Progenitor cell of endocrine pancreas (in vitro differentiated cells): ENCODE data around the gene TMEM258. TPM values are rescaled to one million over a fixed set of nuclear protein-coding genes. Genes with fewer than 3 reads are reported as not detected.
A peak's percentile ranks its signal among the peaks of the same experiment; 100 is the strongest.

Experiments
- DNase-seq: peaks from one replicate; pipeline ENCODE4 v3.0.0; 2021; ENCODE audit warnings: low spot score; ENCODE audit not compliant: unreplicated experiment
- H3K27ac Mint-ChIP-seq: 2 replicates; pipeline ENCODE4 v1.8.0; 2021; ENCODE audit warnings: mild to moderate bottlenecking, moderate library complexity, mixed read lengths
- H3K27me3 Mint-ChIP-seq: 2 replicates; pipeline ENCODE4 v1.8.0; 2021; ENCODE audit warnings: mixed read lengths
- H3K36me3 Mint-ChIP-seq: 2 replicates; pipeline ENCODE4 v1.8.0; 2022; ENCODE audit warnings: mixed read lengths; ENCODE audit not compliant: insufficient read depth
- H3K4me1 Mint-ChIP-seq: 2 replicates; pipeline ENCODE4 v1.8.0; 2021; ENCODE audit warnings: low read depth, mixed read lengths
- H3K4me3 Mint-ChIP-seq: 2 replicates; pipeline ENCODE4 v1.8.0; 2021; ENCODE audit warnings: low read depth, mild to moderate bottlenecking, moderate library complexity, mixed read lengths
- H3K9me3 Mint-ChIP-seq: 2 replicates; pipeline ENCODE4 v1.8.0; 2021; ENCODE audit warnings: low read depth, mixed read lengths
- total RNA-seq: library from RNA; stranded (reverse); gene quantifications from 2 replicates; pipeline ENCODE4 v1.2.1, GENCODE V29; 2021
- TF ChIP-seq, protein P1 (sequence below): fragments of 200-600 bp; sonication (generic); IDR thresholded peaks from one replicate; pipeline ENCODE4 v1.5.0; 2021; ENCODE audit warnings: antibody characterized with exemption, mild to moderate bottlenecking; ENCODE audit not compliant: unreplicated experiment

Gene TMEM258
- total RNA-seq, 1 donor from 2014 or later: 185 TPM

DNA sequence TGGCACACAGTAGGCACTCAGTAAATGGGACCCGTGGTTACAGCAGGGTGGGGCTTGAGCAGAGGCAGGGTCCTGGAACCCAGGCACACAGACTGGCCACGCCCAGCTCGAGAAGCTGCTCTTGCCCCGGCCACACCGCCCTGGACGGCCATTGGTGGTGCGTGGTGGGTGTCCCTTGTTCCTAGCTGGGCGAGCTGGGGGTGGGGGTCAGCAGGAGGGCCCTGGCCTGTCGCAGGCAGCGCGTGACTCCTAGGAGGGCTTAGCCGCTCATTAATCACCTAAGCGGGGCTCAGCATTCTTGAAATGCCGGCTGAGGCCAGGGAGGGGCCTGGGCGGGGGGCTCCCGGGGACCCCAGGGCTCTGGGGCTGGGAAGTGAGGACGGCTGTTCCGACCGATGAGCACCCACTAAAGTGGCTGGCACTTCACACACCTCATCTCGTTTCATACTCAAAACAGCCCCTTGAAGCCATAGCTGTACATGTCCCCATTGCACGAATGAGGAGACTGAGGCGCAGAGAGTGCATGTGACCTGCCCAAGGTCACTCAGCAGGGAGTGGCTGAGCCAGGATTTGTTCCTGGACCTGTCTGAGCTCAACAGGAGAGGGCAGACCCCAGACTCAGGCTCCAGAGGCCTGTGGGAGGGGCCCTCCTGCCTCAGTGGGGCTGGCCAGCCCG is 28.3 kb downstream of the TMEM258 start:
- H3K4me3 Mint-ChIP-seq: no peak overlapping the region
- peaks cover 35% of the 10 kb centered on the region for H3K4me1 Mint-ChIP-seq
- H3K9me3 Mint-ChIP-seq: no peaks in the 10 kb centered on the region
- no peak for DNase-seq
- H3K36me3 Mint-ChIP-seq: peaks cover 1% of the 10 kb centered on the region
- no peak overlapping the region for H3K27ac Mint-ChIP-seq
- no peaks in the 10 kb centered on the region for H3K27me3 Mint-ChIP-seq
- TF ChIP-seq, protein P1, sequence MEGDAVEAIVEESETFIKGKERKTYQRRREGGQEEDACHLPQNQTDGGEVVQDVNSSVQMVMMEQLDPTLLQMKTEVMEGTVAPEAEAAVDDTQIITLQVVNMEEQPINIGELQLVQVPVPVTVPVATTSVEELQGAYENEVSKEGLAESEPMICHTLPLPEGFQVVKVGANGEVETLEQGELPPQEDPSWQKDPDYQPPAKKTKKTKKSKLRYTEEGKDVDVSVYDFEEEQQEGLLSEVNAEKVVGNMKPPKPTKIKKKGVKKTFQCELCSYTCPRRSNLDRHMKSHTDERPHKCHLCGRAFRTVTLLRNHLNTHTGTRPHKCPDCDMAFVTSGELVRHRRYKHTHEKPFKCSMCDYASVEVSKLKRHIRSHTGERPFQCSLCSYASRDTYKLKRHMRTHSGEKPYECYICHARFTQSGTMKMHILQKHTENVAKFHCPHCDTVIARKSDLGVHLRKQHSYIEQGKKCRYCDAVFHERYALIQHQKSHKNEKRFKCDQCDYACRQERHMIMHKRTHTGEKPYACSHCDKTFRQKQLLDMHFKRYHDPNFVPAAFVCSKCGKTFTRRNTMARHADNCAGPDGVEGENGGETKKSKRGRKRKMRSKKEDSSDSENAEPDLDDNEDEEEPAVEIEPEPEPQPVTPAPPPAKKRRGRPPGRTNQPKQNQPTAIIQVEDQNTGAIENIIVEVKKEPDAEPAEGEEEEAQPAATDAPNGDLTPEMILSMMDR: no peak

GRCh38 chr11:61762798-61763197 is 29.6 kb downstream of the TMEM258 start:
- Mint-ChIP-seq H3K27ac (no peak overlapping the region), H3K4me3 (no peak overlapping the region), H3K4me1 (peaks cover 29% of the 10 kb centered on the region), H3K27me3 (no peaks in the 10 kb centered on the region), H3K9me3 (no peaks in the 10 kb centered on the region), H3K36me3 (no peaks in the 10 kb centered on the region)
- TF ChIP-seq, protein P1: no peak
- no peak for DNase-seq

GRCh38 chr11:61762223-61762615 is 30.2 kb downstream of the TMEM258 start:
- H3K4me3 Mint-ChIP-seq: no peak overlapping the region
- H3K27me3 Mint-ChIP-seq: no peaks in the 10 kb centered on the region

DNA sequence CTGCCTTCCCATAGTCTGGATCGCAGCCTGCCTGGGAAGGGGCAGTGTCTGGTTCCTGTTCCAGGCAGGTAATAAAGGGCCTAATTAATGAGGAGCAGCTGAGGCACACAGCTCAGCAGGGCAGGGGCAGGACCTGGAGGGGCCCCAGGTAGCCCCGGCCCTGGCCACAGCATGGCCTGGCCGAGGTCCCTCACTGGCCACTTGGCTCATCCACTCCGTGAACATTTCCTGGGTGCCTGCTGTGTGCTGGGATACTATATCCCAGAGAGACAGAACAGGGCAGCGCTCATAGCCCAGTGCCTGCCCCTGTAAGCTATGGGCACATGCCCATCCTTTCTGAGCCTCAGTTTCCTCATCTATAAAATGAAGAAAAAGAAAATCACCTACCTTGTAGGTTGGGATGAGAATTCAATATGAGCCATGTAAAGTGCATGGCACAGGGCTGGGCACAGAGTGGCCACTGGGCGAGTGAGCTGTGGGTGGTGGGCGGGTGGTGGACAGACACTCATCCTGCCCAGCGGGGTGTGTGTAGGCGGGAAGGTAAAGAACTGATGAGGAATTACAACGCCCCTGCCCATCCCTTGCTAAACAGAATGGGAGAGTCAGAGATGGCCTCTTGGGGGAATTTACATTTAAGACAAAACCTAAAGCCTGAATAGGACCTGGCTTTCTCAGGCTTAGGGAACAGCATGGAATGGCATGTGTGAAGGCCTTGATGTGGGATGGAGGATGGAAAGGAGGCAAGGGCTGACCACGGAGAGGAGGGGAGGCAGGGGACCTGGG is 30.8 kb downstream of the TMEM258 start:
- no peaks in the 10 kb centered on the region for H3K27me3 Mint-ChIP-seq
- DNase-seq: no peak

More at GRCh38 chr11:61762223-61762615, 30.2 kb downstream of the TMEM258 start:
- Mint-ChIP-seq H3K27ac (peak overlapping the region; percentile 82), H3K9me3 (no peaks in the 10 kb centered on the region), H3K36me3 (no peaks in the 10 kb centered on the region), H3K4me1 (peaks cover 32% of the 10 kb centered on the region)
- no peak for DNase-seq
- TF ChIP-seq, protein P1: no peak

DNA sequence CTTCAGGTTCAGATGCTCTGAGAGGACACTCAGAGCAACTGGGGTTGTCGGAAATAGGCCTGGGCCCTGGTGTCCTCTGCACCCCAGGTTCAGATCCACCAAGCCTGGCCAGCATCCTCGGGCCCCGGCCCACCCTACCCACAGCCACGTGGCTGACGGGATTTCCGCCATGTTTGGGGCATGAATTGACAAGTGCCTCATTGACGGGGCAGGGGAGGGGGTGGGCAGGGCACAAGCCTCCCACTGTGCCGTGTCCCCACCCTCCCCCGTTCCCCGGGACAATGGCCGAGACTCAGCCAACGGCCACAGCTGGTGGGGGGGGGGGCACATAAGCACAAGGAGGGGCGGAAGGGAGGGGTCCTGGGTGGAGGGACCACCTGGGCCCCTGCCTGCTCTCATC is 31.5 kb downstream of the TMEM258 start:
- H3K9me3 Mint-ChIP-seq: no peaks in the 10 kb centered on the region
- no peak overlapping the region for H3K4me3 Mint-ChIP-seq
- no peaks in the 10 kb centered on the region for H3K36me3 Mint-ChIP-seq

More for the DNA sequence above, 30.8 kb downstream of the TMEM258 start:
- Mint-ChIP-seq H3K4me3 (no peak overlapping the region), H3K36me3 (no peaks in the 10 kb centered on the region), H3K27ac (peak overlapping the region; percentile 82), H3K9me3 (no peaks in the 10 kb centered on the region), H3K4me1 (peaks cover 38% of the 10 kb centered on the region)
- TF ChIP-seq, protein P1: no peak

More for the DNA sequence above, 31.5 kb downstream of the TMEM258 start:
- Mint-ChIP-seq H3K4me1 (peaks cover 44% of the 10 kb centered on the region), H3K27me3 (no peaks in the 10 kb centered on the region), H3K27ac (no peak overlapping the region)
- TF ChIP-seq, protein P1: no peak
- DNase-seq: no peak
